NB4 (cell line): ENCODE measurements around the gene GYS1.

Experiments used
- DNase-seq: peaks from one replicate; pipeline ENCODE4 v3.0.0; 2010; ENCODE audit warnings: low read depth
- H3K4me3 ChIP-seq: one replicate; pipeline ENCODE4 v1.5.1; 2011; ENCODE audit warnings: mild to moderate bottlenecking, low read depth, low read length, moderate library complexity
- MYC ChIP-seq: IDR thresholded peaks from 2 replicates; pipeline ENCODE4 v1.6.1; 2011; ENCODE audit warnings: low read depth, low read length
- POLR2A ChIP-seq: IDR thresholded peaks from 2 replicates; pipeline ENCODE4 v1.6.1; 2011; ENCODE audit warnings: mild to moderate bottlenecking; ENCODE audit not compliant: insufficient read length; ENCODE audit errors: extremely low read depth
- TF ChIP-seq, protein P1 (sequence below): IDR thresholded peaks from 2 replicates; pipeline ENCODE4 v1.6.1; 2011; ENCODE audit warnings: low read depth, low read length
- TF ChIP-seq, protein P2 (sequence below): IDR thresholded peaks from one replicate; pipeline ENCODE4 v1.5.1; 2012; ENCODE audit warnings: low read depth, low read length

Gene GYS1

DNA sequence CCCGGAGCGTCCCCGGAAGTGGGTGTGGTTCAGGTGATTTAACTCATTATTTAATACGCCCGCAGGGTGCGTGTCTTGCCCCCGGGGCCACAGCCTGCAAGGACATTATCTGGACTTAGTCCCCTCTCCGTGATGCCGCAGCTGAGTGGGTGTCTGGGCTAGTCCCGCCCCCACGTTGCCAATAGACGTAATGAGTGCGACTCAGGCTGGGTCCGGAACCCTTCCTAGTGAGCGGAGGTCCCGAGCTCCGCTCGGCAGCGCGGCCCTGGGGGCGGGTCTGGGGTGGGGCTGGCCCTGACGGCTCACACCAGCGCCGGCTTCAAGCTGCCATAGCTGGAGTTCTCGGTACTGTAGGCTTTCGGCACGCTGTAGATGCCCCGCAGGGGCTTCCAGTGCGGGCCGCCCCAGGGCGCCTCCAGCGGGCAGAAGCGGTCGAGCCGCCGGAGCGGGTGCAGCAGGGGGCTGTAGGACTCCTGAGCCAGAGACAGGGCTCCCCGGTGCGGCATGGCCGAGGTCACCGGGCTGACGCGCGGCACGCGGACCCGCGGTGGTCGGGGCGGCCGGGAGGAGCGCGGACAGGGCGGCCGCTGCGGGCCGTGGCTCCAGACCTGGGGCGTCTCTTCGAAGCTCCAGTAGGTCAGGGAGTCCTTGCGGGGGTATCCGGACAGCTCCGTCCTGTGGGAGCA lies 24.7 kb upstream of the GYS1 start:
- TF ChIP-seq, protein P1, sequence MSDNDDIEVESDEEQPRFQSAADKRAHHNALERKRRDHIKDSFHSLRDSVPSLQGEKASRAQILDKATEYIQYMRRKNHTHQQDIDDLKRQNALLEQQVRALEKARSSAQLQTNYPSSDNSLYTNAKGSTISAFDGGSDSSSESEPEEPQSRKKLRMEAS = no peak
- TF ChIP-seq, protein P2, sequence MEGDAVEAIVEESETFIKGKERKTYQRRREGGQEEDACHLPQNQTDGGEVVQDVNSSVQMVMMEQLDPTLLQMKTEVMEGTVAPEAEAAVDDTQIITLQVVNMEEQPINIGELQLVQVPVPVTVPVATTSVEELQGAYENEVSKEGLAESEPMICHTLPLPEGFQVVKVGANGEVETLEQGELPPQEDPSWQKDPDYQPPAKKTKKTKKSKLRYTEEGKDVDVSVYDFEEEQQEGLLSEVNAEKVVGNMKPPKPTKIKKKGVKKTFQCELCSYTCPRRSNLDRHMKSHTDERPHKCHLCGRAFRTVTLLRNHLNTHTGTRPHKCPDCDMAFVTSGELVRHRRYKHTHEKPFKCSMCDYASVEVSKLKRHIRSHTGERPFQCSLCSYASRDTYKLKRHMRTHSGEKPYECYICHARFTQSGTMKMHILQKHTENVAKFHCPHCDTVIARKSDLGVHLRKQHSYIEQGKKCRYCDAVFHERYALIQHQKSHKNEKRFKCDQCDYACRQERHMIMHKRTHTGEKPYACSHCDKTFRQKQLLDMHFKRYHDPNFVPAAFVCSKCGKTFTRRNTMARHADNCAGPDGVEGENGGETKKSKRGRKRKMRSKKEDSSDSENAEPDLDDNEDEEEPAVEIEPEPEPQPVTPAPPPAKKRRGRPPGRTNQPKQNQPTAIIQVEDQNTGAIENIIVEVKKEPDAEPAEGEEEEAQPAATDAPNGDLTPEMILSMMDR = peak; percentile 45
- peak; percentile 81 for DNase-seq
- no peak overlapping the region for H3K4me3 ChIP-seq

DNA sequence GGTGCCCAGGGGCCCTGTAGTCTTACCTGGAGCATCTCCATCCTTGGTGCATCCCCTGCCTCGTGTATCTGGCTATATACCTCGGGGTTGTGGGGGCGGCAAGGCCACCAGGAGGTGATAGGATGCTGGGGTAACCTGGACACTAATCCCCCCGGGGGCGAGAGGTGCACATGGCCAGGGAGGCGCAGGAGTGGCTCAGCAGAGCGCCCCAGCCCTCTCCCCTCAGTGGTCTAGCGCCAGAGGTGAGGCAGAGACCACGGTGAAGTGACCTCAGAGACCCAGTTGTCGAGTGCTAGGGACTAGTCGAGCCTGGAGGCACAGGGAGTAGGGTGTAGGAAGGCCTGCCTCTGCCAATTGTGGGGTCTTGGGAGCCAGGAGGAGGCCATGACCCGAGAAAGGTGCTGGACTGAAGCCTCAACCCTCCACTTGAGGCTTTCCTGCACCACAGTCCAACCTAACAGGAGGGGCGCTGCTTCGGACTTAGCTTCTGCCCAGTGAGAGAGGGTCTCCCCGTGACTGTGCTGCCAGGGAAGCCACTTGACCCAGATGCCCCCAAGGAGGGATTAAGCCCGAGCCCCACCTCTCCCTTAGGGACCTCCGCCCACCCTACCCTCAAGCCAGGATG lies 24.0 kb upstream of the GYS1 start, which contains the start of gene LHB:
TSS of gene LHB (minus strand) at position 51 of the 625 bp plus-strand sequence. CDS start at position 41, 10 bp downstream.
- TF ChIP-seq, protein P2 = no peak
- no peak for TF ChIP-seq MYC
- no peak for TF ChIP-seq POLR2A
- TF ChIP-seq, protein P1 = no peak
- H3K4me3 ChIP-seq = no peak within 1 kb of the TSS
- no peak for DNase-seq

DNA sequence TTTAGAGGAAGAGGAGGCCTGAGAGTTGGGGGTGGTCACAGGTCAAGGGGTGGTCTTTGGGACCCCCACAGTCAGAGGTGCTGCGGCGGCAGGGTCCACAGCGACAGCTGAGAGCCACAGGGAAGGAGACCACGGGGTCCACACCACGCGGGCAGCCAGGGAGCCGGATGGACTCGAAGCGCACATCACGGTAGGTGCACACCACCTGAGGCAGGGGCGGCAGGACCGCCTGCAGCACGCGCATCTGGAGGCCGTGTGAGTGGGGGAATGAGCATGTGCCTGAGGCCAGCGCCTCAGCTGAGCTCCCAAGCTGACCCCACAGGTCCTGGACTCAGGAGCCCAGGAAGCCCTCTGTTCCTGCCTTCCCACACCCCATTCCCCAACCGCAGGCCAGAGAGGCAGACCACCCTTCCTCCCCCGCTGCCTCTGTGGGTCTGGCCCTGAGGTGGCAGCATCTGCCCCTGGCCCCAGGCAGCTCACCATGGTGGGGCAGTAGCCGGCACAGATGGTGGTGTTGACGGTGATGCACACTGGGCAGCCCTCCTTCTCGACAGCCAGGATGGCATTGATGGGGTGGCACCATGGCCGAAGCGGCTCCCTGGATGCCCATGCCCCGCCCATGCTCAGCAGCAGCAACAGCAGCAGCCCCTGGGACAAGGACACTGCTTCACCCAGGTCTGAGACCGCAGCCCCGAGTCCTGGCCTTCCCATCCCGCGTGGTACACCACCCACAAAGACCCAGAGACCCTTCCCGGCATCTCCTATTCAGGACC lies 23.1 kb upstream of the GYS1 start:
- DNase-seq = no peak
- H3K4me3 ChIP-seq = no peak overlapping the region

DNA sequence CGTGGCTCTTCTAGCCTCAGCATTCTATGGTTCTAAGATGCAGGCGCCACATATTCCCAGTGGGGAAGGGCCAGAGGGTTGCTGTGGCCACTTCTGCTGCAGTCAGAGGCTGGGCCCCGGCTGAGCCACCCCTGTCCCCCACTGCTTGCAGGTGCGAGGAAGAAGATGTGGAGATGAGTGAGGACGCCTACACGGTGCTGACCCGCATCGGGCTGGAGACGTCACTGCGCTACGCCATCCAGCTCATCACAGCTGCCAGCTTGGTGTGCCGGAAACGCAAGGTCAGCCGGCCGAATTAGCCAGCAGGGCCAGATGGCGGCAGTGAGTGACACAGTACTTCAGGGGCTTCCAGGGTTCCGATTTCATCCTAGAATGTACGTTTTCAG lies 21.8 kb upstream of the GYS1 start:
- H3K4me3 ChIP-seq = no peak overlapping the region
- no peak for DNase-seq
- TF ChIP-seq, protein P2 = no peak
- TF ChIP-seq POLR2A (no peak), MYC (no peak)
- TF ChIP-seq, protein P1 = no peak

More for the DNA sequence above, 23.1 kb upstream of the GYS1 start:
- TF ChIP-seq, protein P2 = no peak
- TF ChIP-seq, protein P1 = no peak
- TF ChIP-seq POLR2A = no peak
- no peak for TF ChIP-seq MYC

DNA sequence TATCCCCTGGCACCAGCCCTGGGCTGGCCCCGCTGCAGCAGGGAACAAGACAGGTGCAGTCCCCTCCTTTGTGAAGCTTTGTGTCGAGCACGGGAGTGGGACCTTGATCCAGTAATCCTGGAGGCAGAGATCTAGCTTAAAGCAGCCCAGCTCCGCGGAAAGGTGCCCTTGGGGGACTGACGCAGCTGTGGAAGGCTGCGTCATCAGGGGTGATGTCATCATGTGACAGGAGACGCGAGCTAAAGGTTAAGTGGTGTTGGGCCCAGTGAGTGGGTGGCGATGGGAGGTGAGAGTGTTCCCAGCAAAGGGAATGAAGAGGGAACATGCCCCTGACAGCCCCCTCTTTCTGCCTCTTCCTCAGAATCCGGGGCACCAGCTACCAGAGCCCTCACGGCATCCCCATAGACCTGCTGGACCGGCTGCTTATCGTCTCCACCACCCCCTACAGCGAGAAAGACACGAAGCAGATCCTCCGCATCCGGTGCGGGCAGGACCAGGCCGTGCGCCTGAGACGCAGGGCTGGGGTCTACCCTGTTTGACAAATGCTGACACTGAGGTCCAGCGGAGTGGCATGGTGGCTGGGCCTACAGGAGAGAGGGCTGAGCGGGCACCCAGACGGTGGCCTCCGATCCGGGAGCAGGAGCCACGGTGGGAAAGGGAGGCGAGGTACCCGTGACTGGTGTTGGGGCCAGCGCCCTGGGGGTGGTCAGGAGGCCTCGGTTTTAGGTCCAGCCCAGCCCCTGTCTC lies 21.2 kb upstream of the GYS1 start:
- H3K4me3 ChIP-seq = no peak overlapping the region
- DNase-seq = no peak
- TF ChIP-seq, protein P2 = no peak
- TF ChIP-seq POLR2A (no peak), MYC (no peak)
- TF ChIP-seq, protein P1 = no peak
